HG03457 (cell line): ENCODE results near the gene PML.
"Not testable (repeated sequence)": the region's sequence is repeated elsewhere in the genome, so short reads cannot be mapped to it uniquely, and the experiment has no call there.

Experiments used
- ATAC-seq: cut with Tn5 transposase; IDR thresholded peaks from one replicate; pipeline ENCODE4 v1.9.1; 2021; ENCODE audit warnings: moderate number of reproducible peaks; ENCODE audit not compliant: unreplicated experiment

Gene PML

DNA sequence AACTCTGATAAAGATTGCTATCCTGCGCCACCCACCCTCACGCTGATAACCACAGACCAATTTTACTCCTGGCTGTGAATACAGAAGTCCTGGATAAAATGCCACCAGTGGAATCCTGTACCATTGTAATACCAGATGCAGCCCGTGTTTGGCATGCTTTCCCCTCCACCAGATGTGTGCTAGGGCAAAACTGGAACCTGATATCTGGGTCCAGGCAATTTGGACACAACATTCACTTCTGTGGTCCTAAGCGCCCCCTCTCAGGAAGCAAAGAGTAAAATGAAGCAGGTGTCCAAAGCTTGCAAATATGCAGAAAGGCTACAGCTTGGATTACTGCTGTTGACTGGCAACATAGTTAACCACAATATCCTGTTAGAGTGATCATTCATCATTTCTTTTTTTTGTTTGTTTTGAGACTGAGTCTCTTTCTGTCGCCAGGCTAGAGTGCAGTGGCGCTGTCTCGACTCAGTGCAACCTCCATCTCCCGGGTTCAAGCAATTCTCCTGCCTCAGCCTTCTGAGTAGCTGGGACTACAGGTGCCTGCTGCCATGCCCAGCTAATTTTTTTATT, 35.4 kb upstream of the PML start:
- no peak for ATAC-seq

DNA sequence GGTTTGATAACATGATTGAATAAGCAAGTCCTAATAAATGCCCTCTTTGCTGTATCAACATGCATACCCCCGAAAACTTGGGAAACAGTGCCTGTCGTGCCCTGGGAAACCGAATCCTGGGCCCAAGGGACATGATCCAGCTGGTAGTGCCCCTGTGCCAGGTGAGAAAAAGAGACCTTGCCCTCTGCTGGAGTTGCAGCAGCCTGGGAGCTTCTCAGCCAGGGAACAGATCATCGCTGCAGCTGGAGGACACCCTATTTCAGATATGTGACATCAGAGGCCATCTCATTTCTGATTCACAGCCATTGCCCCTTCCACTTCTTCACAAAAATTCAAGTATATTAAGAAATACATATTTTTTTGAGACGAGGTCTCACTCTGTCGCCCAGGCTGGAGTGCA, 34.7 kb upstream of the PML start:
- no peak for ATAC-seq

DNA sequence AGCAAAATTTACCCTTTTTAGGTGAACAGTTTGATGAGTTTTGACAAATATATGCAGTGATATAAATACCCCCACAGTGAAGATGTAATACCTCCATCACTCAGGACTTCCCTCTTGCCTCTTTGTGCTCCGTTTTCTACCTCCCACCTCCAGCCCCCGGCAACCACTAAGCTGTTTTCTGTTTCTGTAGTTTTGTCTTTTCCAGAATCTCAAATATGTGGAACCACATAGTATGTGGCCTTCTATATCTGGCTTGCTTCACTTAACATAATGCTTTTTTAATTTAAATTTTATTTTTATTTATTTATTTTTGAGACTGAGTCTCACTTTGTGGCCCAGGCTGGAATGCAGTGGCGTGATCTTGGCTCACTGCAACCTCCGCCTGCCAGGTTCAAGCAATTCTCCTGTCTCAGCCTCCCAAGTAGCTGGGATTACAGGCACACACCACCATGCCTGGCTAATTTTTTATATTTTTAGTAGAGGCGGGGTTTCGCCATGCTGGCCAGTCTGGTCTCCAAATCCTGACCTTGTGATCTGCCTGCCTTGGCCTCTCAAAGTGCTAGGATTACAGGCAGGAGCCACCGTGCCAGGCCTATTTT, 33.9 kb upstream of the PML start:
- not testable (repeated sequence) for ATAC-seq

DNA sequence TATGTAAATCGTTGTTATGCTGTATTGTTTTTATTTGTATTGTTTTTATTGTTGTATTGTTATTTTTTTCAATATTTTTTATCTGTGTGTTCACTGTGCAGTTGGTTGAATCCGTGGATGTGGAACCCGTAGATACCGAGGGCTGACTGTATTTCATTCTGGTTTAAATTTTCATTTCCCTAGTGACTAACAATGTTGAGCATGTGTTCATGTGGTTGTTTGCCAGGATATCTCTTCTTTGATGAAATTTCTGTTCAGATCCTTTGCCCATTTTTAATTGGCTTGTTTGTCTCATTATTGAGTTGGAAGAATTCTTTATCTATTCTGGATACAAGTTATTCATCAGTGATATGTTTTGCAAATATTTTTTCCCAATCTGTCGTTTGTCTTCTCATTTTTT, 32.1 kb upstream of the PML start:
- no peak for ATAC-seq

DNA sequence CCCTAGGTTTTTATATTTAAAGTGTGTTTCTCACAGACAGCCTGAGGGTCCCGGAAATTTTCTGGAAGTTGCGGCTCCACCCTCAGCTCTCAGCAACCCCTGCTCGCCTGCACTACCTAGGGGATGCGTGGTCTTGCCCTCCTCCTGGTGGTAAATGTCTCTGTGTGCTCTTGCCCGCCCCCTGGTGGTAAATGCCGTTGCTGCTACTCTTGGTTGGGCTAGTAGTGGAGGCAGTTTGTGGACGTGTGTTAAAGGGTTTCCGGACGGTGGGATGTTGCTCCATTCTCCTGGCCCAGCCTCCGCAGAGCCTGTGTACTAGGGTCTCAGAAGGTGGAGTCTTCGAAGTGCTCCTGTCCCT, 29.8 kb upstream of the PML start:
- ATAC-seq: no peak

DNA sequence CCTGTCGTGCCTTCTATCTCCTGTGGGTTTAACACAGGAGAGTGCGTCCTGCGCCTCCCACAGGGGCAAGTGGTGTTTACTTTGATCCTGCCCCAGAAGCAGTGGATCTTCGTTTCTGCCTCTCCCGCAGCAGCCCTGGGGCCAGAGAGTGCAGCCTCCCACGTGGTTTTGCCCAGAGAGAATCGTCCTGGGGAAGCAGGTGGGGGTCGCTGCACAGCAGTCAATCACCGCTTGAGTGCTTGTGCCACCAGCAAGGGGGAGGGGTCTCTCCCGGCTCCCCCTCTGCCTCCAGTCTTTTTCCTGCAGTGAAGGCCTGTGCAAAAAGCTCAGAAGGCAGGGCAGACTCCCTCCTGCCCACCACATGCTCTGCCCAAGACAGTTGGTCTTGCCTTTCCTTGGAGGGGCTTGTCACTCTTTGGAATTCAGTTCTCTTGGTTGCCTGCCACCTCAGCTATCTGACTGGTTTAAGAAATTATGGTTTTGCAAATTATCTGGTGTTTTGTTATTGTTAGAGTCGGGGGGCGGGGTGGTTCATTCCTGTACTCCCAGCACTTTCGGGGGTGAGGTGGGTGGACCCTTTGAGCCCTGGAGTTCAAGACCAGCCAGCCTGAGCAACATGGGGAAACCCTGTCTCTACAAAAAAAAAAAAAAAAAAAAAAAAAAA, 29.3 kb upstream of the PML start:
- ATAC-seq: no peak

DNA sequence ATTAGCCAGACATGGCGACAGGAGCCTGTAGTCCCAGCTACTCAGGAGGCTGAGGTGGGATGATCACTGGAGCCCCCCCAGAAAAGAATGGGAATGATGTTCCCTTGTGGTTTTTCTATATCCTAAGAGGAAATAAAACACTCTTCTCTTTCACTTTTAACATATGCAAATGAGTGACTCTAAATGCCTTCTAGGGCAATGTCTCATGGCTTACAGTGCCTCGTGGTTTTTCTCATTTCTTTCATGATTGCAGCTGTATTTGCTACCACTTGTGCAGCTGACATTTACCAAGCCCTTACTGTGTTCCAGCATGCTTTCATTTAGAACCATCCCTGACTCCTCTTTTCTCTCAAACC, 28.8 kb upstream of the PML start:
- ATAC-seq: no peak

DNA sequence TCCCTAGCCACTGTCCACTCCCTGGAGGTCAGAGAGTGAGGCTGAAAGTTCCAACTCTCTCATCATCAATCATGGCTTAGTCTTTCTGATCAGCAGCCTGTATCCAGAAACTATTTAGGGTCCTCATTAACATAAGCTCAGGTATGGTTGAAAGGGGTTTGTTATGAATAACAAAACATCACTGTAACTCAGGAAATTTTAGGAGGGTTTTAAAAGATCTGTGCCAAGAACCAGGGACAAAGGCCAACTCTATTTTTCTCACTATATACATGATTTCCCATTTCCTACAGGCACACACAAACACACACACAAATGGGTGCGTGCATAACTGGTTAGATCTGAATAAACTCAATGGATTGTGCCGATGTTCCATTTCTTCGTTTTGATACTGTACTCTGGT, 26.1 kb upstream of the PML start:
- ATAC-seq: no peak

DNA sequence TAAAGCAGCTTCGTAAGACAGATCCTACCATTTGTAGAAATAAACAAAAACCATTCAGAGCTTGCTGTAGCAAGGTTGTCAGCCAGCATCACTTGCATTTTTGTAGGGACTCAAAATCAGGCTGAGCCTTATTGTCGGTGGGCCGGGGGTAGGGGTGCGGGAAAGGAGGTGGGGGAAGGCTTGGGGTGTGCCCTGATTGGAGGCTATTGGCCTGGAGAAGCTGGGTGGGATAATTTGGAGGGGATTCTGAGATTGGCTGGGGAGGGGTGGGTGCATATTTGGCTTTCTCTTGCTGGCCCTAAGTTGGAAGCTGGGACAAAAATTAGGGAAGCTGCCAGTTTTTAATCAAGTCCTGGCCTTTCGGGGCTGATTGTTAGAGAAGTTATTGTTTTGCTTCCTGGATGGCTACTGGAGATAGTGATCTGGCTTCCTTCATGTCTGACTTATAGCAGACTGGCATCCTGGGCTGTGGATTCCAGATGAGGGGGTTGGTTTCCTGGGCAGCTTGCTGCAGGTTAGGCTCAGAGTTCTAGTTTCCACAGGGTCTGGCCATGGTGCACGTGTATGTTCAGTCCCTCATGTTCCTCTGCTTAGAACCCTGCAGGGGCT, 25.3 kb upstream of the PML start:
- no peak for ATAC-seq

DNA sequence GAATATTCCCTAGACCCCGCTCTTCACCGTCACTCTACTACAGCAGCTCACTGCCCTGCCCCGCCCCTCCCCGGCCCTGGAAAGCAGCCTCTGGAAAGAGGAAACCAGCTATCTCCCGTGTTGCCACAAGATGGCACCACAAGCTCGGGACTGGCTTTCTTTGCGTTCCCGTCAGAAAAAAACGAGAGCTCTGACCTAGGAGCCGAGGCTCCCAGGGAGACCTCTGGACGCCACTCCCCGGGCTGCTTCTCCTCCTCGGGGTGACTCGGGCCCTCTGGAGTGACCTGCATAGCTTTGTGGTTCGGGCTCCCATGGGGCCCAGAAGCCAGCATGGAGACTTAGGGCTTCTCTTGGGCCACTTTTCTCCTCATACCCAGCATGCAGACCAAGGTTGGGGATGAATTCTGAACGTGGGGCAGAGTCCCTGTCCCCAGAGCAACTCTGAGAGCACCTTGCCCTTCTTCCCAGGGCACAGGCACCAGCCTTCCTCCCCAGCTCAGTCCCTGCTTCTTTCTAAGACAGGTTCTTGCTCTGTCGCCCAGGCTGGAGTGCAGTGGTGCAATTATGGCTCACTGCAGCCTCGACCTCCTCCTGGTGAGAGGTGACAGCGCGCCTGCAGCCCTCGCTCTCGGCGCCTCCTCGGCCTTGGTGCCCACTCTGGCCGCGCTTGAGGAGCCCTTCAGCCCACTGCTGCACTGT, 21.4 kb upstream of the PML start:
- no peak for ATAC-seq

DNA sequence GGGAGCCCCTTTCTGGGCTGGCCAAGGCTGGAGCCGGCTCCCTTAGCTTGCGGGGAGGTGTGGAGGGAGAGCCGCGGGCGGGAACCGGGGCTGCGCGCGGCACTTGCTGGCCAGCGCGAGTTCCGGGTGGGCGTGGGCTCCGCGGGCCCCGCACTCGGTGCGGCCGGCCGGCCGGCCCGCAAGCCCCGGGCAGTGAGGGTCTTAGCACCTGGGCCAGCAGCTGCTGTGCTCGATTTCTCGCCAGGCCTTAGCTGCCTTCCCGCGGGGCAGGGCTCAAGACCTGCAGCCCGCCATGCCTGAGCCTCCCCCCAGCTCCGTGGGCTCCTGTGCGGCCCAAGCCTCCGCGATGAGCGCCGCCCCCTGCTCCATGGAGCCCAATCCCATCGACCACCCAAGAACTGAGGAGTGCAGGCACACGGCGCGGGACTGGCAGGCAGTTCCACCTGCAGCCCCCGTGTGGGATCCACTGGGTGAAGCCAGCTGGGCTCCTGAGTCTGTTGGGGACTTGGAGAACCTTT, 20.8 kb upstream of the PML start:
- not testable (repeated sequence) for ATAC-seq

DNA sequence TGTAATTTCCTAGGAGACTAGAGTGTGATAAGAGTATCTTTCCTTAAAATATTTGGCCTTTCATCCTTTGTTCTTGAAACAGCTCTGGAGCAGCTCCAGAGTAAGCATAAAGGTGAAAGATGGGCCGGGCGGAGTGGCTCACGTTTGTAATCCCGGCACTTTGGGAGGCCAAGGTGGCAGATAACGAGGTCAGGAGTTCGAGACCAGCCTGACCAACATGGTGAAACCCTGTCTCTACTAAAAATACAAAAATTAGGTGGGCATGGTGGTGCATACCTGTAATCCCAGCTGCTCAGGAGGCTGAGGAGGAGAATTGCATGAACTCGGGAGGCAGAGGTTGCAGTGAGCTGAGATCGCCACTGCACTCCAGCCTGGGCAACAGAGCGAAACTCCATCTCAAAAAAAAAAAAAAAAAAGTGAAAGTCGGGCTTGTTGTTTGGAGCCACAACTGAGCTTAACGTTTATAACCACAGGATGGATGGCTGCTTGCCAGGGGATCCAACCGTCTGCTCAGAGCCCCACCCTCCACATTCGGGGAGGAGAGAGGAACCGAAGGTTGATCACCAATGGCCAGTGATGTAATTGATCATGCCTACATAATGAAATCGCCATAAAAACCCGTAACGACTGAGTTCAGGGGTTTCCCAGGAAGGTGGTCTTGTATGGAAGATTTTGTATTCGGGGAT, 18.9 kb upstream of the PML start:
- not testable (repeated sequence) for ATAC-seq

DNA sequence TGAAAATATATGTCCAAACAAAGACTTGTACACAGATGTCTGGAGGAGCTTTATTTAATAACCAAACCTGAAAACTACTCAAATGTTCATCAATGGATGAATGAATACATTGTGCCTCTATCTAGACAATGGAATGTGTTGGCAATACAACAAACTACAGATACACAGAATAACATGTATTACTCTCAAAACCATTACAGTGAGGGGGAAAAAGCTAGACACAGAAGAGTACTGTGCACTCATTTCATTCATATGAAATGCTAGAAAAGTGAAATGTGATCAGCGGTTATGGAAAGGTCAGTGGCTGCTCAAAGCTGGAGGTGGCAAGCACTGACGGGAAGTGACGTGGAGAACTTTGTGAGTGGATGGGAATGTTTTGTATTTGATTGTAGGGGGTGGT, 15.6 kb upstream of the PML start:
- no peak for ATAC-seq

DNA sequence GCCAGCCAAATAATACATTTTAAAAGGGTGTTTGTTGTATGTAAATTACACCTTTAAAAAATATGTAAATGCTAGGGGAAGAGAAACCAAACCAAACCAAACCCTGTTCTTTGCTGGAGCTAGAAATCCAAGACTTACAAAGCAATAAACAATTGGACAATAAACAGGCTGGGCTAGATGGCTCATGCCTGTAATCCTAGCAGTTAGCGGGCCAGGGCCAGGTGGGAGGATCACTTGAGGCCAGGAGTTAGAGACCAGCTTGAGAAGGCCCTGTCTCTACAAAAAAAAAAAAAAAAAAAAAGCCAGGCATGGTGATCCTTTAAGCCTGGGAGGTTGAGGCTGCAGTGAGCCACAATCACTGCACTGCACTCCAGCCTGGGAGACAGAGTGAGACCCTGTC, 14.9 kb upstream of the PML start:
- ATAC-seq: no peak

DNA sequence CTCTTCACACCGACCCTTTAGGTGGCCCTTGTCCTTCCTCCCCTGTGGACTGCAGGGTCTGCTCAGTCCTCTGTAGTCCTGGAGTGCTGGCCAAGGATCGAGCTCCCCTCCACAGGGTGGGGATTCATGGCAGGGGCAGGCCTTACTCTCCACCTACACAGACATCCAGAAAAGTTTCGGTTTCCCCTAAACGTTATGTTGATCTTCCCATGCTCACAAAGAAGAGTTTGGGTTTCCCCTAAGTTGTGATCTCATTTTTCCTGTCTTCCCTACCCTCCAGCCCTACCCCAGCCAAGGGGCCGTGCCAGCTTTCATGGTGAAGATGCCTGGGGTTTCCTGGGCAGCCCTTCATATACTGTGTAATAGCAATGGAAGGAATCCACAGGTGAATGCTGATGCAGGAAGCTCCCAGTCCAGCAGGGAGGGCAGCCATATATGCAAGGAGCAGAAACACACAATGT, 12.7 kb upstream of the PML start:
- ATAC-seq: no peak

DNA sequence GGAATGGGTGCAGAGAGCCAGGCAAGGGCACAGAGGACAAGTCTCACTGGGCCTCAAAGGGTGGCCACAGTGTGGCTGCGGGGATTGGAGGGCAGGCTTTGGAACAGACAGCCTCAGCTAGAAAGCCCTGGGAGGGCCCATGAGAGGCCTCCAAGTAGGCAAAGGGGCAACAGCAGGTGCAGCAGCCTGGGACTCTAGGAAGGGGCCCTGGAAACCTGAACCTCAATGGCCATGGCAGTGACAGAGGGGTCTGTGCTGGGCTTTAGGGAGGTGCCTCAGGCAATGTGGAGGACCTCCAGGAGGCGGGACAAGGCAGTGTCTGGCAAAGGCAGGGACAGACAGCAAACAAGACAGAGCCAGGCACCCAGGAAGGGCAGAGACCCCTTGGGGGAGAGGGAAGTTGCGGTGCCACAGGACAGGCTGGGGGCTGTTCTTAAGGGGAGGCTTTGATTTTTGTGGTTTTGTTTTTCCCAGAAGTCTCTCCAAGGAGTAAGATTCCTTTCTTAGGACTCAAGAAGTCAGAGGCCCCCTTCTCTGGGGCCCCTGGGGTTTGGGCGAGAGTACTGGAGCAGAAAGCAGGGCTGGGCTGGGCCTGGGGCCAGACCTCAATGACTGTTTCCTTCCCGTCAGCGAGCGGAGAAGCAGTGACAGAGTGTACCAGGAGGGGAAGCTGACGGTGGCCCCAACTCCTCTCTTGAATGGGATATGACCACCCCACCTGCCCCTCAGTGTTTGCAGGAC, 12.1 kb upstream of the PML start:
- no peak for ATAC-seq

DNA sequence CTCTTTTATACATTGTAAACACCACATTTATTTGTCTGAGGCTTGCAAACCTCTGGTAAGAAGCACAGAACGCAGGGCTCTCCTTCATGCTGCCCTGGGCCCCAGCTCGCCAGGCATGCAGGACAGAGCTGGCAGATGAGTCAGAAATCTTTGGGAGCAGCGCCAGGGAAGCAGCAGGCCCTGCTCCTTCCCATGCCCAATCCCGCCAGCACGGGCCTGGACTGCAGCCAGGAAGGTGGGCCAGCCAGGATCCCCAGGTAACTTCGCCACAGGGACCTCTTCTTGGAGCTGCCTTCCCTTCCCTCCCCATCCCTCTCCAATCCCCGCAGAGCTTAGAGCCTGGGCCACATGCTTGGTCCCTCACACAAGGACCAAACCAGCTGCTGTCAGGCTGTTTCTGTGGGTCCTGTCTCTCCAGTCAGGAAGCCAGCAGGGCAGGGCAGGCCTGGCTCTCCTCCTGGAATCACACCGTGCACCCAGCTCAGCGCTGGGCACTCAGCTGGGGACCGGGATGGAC, 11.2 kb upstream of the PML start:
- no peak for ATAC-seq

DNA sequence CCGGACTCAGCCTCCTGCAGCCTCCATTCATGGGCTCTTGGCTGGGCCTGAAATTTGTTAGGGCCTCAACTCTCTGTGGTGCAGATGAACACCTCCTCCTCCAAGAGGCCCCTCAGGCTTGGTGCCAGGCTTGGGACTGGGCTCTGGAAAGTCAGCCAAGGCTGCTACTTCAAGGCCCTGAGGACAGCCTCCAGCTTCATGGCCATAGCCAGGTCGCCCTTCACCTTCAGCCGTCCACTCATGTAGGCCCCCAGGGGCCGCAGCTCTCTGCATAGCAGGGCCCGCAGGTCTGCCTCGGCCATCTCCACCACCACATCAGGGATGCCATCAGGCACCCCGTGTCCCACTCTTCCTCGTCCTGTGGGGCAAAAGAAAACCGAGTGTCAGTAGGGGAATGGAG, 10.7 kb upstream of the PML start:
- ATAC-seq: no peak

DNA sequence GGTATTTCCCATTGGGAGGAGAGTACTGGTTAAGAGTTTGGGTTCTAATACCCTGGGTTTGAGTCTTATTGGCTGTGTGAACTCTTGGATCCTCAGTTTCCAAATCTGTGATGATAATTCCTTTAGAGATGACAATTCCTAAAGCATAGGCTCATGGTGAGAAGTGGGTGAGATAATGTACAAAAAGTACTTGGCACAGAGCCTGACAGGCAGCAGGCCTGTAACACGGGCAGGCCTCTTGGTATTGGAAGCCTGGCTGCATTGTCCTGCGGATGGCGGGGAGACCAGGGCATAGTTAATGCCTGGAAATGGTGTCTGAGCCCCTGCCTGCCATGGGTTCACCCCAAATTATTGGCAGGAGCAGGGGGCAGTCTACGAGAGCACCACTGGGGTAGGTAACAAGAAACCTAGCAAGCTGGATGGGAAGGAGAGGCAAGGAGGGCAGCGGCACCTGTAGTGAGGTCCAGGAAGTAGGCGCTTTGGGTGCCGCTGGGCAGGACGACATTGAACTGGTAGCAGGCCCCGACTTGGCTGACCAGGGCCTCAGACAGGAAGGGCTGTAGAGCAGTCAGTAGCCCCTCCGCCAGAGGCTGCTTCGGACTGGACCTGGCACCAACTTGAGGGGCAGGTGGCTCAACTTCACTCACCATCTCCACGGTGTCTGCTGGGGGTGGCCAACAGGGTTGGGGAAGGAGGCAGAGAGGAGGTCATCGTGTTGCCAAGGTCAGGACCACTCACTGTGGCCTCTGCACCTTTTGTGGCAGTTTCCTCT, 10.1 kb upstream of the PML start:
- no peak for ATAC-seq
